Measurements from ENCODE around the gene TPM4. TPM values are rescaled to one million over a fixed set of nuclear protein-coding genes. Genes with fewer than 3 reads are reported as not detected.

Gene TPM4
- total RNA-seq, 4 donors from 2014 or later = 471 to 530 (median 493) TPM

- TF ChIP-seq, protein P1, sequence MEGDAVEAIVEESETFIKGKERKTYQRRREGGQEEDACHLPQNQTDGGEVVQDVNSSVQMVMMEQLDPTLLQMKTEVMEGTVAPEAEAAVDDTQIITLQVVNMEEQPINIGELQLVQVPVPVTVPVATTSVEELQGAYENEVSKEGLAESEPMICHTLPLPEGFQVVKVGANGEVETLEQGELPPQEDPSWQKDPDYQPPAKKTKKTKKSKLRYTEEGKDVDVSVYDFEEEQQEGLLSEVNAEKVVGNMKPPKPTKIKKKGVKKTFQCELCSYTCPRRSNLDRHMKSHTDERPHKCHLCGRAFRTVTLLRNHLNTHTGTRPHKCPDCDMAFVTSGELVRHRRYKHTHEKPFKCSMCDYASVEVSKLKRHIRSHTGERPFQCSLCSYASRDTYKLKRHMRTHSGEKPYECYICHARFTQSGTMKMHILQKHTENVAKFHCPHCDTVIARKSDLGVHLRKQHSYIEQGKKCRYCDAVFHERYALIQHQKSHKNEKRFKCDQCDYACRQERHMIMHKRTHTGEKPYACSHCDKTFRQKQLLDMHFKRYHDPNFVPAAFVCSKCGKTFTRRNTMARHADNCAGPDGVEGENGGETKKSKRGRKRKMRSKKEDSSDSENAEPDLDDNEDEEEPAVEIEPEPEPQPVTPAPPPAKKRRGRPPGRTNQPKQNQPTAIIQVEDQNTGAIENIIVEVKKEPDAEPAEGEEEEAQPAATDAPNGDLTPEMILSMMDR (IDR thresholded peaks at IDR 0.05) = no peak
- TF ChIP-seq EP300 (IDR thresholded peaks at IDR 0.05) (no peak), POLR2A (IDR thresholded peaks at IDR 0.05) (no peak)
- no peaks in the 10 kb centered on the region for H3K4me1 ChIP-seq
- H3K9me3 ChIP-seq = no peaks in the 10 kb centered on the region
- H3K27ac ChIP-seq = peak within 1 kb of the TSS in 1 of 4 donors; percentile 83
- H3K4me3 ChIP-seq = peak within 1 kb of the TSS in 1 of 4 donors; percentile 39
- DNase-seq (ENCODE audit: low spot score in 2 of 2) = no peak
- WGBS, 2 donors = 51 to 53% methylated on average over 12 to 13 of the region's 13 CpGs
- no peaks in the 10 kb centered on the region for H3K36me3 ChIP-seq
- H3K27me3 ChIP-seq = no peaks in the 10 kb centered on the region
Measured at GRCh38 chr19:16143399-16144215, 67.3 kb downstream of the TPM4 start, which contains the start of gene HSH2D. Gene HSH2D (plus strand): TSS chr19:16143685. CDS start chr19:16148751, 5,066 bp downstream.

DNA sequence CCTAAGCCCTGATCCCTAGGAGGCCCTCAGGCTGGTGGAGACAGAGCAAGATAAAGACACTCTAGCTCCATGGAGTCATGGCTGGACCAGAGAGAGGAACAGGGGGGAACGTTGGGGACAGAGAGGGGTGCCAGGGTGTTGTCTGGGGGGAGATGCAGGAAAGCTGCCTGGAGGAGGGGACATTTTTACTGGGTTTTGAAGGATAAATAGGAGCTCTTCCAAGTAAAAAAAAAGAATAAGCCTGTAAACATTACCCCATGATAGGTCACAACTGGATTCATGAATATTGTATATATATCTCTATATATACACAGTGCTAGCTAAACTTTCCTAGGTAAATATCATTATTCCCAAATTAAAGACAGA is 67.9 kb downstream of the TPM4 start:
- Histone ChIP-seq H3K9me3 (no peaks in the 10 kb centered on the region), H3K36me3 (no peaks in the 10 kb centered on the region), H3K27ac (peak overlapping the region in 1 of 4 donors; percentile 83), H3K27me3 (no peaks in the 10 kb centered on the region), H3K4me1 (no peaks in the 10 kb centered on the region), H3K4me3 (peak overlapping the region in 1 of 4 donors; percentile 39)
- TF ChIP-seq, protein P1 (IDR thresholded peaks at IDR 0.05) = no peak
- no peak for TF ChIP-seq POLR2A (IDR thresholded peaks at IDR 0.05)
- no peak for TF ChIP-seq EP300 (IDR thresholded peaks at IDR 0.05)
- WGBS, 2 donors = 63 to 88% methylated on average over 1 of the region's 1 CpG
- DNase-seq (ENCODE audit: low spot score in 2 of 2) = no peak

DNA sequence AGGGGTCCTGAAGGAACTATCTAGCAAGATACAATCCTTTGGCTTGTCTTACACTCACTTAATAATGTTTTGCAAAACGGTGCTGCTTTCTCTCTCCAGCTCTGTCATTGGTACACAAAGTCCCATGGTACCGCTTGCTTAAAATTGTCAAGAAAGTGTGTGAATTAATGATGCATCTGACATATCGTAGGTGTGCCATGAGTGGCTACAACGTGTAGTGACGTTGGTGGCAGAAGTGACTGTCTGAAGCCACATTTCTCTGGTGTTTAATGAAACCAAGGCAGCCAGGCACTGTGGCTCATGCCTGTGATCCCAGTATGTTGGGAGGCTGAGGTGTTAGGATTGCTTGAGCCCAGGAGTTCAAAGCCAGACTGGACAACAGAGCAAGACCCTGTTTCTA is 69.8 kb downstream of the TPM4 start:
- H3K36me3 ChIP-seq = no peaks in the 10 kb centered on the region
- no peak for DNase-seq (ENCODE audit: low spot score in 2 of 2)
- no peaks in the 10 kb centered on the region for H3K27me3 ChIP-seq
- TF ChIP-seq, protein P1 (IDR thresholded peaks at IDR 0.05) = no peak
- no peak for TF ChIP-seq EP300 (IDR thresholded peaks at IDR 0.05)
- TF ChIP-seq POLR2A (IDR thresholded peaks at IDR 0.05) = no peak
- no peak overlapping the region for H3K27ac ChIP-seq
- H3K4me3 ChIP-seq = no peak overlapping the region
- no peaks in the 10 kb centered on the region for H3K4me1 ChIP-seq
- no peaks in the 10 kb centered on the region for H3K9me3 ChIP-seq
- 71 to 76% methylated on average over 5 of the region's 5 CpGs for WGBS, 2 donors

GRCh38 chr19:16148443-16149229 is 72.3 kb downstream of the TPM4 start:
- Histone ChIP-seq H3K9me3 (no peaks in the 10 kb centered on the region), H3K27me3 (no peaks in the 10 kb centered on the region), H3K27ac (no peak overlapping the region), H3K4me1 (no peaks in the 10 kb centered on the region), H3K36me3 (no peaks in the 10 kb centered on the region), H3K4me3 (no peak overlapping the region)
- 71 to 83% methylated on average over 8 of the region's 8 CpGs for WGBS, 2 donors
- DNase-seq (ENCODE audit: low spot score in 2 of 2) = no peak
- TF ChIP-seq EP300 (IDR thresholded peaks at IDR 0.05) (no peak), POLR2A (IDR thresholded peaks at IDR 0.05) (no peak)
- TF ChIP-seq, protein P1 (IDR thresholded peaks at IDR 0.05) = no peak

Other genes with a start within 250 kb of the TPM4 start
- gene CYP4F2, start 178.4 kb upstream of the TPM4 start, total RNA-seq = not detected
- gene CYP4F11, start 142.0 kb upstream of the TPM4 start, total RNA-seq = 1 to 10 TPM in 3 of 4 donors, not detected in 1; 2.5 to 3.3 (median 3.1) TPM
- not detected for gene OR10H4, start 127.5 kb upstream of the TPM4 start, total RNA-seq
- 10 to 100 TPM; 27.3 to 42.9 (median 36.3) TPM for gene RAB8A, start 35.4 kb downstream of the TPM4 start, total RNA-seq
- gene HSH2D, start 67.2 kb downstream of the TPM4 start, total RNA-seq = under 1 TPM in 1 of 4 donors, not detected in 3; 0.22 TPM
- not detected for gene CIB3, start 97.0 kb downstream of the TPM4 start, total RNA-seq
- gene FAM32A, start 108.9 kb downstream of the TPM4 start, total RNA-seq = 10 to 100 TPM; 55.3 to 82.6 (median 73.0) TPM
- gene AP1M1, start 121.4 kb downstream of the TPM4 start, total RNA-seq = 100 to 1,000 TPM in 3 of 4 donors, 10 to 100 TPM in 1; 92.8 to 144 (median 109) TPM
- 100 to 1,000 TPM; 115 to 236 (median 167) TPM for gene KLF2, start 248.3 kb downstream of the TPM4 start, total RNA-seq